ENCODE results near the gene HIRA.
A peak's percentile ranks its signal among the peaks of the same experiment; 100 is the strongest.
"Not testable (repeated sequence)": the region's sequence is repeated elsewhere in the genome, so short reads cannot be mapped to it uniquely, and the experiment has no call there.

HIRA gene

GRCh38 chr22:19376247-19376646, 55.3 kb downstream of the HIRA start:
- no peak for DNase-seq

GRCh38 chr22:19375435-19375834, 56.1 kb downstream of the HIRA start:
- DNase-seq, result no peak

- DNase-seq, result no peak
Measured at GRCh38 chr22:19374410-19374809, 57.1 kb downstream of the HIRA start.

GRCh38 chr22:19373450-19373849, 58.1 kb downstream of the HIRA start:
- no peak for DNase-seq

GRCh38 chr22:19371893-19372292, 59.6 kb downstream of the HIRA start:
- no peak for DNase-seq

- DNase-seq, result no peak
Measured at GRCh38 chr22:19368876-19369275, 62.7 kb downstream of the HIRA start.

GRCh38 chr22:19367763-19368367, 63.7 kb downstream of the HIRA start:
- no peak for DNase-seq

GRCh38 chr22:19363541-19363940, 68.0 kb downstream of the HIRA start:
- DNase-seq, result not testable (repeated sequence)

GRCh38 chr22:19361501-19362103, 69.9 kb downstream of the HIRA start:
- peak; percentile 70 for DNase-seq

- DNase-seq, result no peak
Measured at GRCh38 chr22:19360862-19361261, 70.7 kb downstream of the HIRA start.

- no peak for DNase-seq
Measured at GRCh38 chr22:19360300-19360792, 71.2 kb downstream of the HIRA start.

GRCh38 chr22:19359554-19360299, 71.8 kb downstream of the HIRA start:
- DNase-seq, result no peak

- no peak for DNase-seq
Measured at GRCh38 chr22:19358703-19359553, 72.6 kb downstream of the HIRA start.

- no peak for DNase-seq
Measured at GRCh38 chr22:19358195-19358594, 73.3 kb downstream of the HIRA start.

- no peak for DNase-seq
Measured at GRCh38 chr22:19357270-19358105, 74.0 kb downstream of the HIRA start.

GRCh38 chr22:19356708-19357269, 74.7 kb downstream of the HIRA start:
- no peak for DNase-seq

- DNase-seq, result no peak
Measured at GRCh38 chr22:19355413-19356157, 75.9 kb downstream of the HIRA start.

- DNase-seq, result no peak
Measured at GRCh38 chr22:19354201-19354600, 77.3 kb downstream of the HIRA start.

- no peak for DNase-seq
Measured at GRCh38 chr22:19353363-19354131, 78.0 kb downstream of the HIRA start.

- DNase-seq, result no peak
Measured at GRCh38 chr22:19352766-19353165, 78.8 kb downstream of the HIRA start.

Measured in MV-4-11 (cell line).